CD4-positive, alpha-beta T cell (primary cell): ENCODE data around the gene TEKT3. TPM values are rescaled to one million over a fixed set of nuclear protein-coding genes. Genes with fewer than 3 reads are reported as not detected.

Source experiments
- ATAC-seq: fragments of 200-7000 bp; cut with Tn5 transposase; one replicate; pipeline ENCODE4 v1.10.0; 2022; ENCODE audit warnings: mild to moderate bottlenecking; ENCODE audit not compliant: poor library complexity
- CTCF ChIA-PET: fragments of 350-600 bp; sonication (Branson Sonifier 250); formaldehyde crosslinking; loops from one replicate; lab custom pipeline; 2021; ENCODE audit warnings: antibody characterized with exemption, inconsistent platforms; lab: Charles Lee
- POLR2A ChIA-PET: fragments of 350-600 bp; sonication (Branson Sonifier 250); formaldehyde crosslinking; loops from one replicate; lab custom pipeline; 2021; ENCODE audit warnings: antibody characterized with exemption, inconsistent platforms; lab: Charles Lee
- DNase-seq, 14 experiments: peaks; one replicate each; pipeline ENCODE4 v3.0.0-alpha.2; 2013 to 2020; ENCODE audit warnings: mixed read lengths in 2 of 14
- H3K27ac ChIP-seq, 2 donors: one replicate each; pipeline versions ENCODE4 v1.5.1 to v1.7.0; 2013; ENCODE audit warnings: low read length in 2 of 2, low read depth in 1 of 2, mild to moderate bottlenecking in 1 of 2
- H3K27me3 ChIP-seq, 2 experiments: 1 replicate in 1 of 2; 2 replicates in 1 of 2; pipeline versions ENCODE4 v1.6.1 to v1.7.0; 2013; ENCODE audit warnings: low read length in 2 of 2, control low read depth in 1 of 2, mild to moderate bottlenecking in 1 of 2, moderate library complexity in 1 of 2; ENCODE audit not compliant: insufficient read depth in 2 of 2, control insufficient read depth in 1 of 2
- H3K36me3 ChIP-seq: one replicate; pipeline ENCODE4 v1.6.1; 2013; ENCODE audit warnings: low read length, control low read depth; ENCODE audit not compliant: insufficient read depth
- H3K4me1 ChIP-seq: one replicate; pipeline ENCODE4 v1.6.1; 2013; ENCODE audit warnings: low read length, control low read depth; ENCODE audit not compliant: insufficient read depth
- H3K4me3 ChIP-seq: one replicate; pipeline ENCODE4 v1.5.1; 2013; ENCODE audit warnings: mild to moderate bottlenecking, low read length, moderate library complexity
- H3K9me3 ChIP-seq, 2 experiments: 1 replicate in 1 of 2; 2 replicates in 1 of 2; pipeline versions ENCODE4 v1.6.1 to v1.7.0; 2013; ENCODE audit warnings: low read length in 2 of 2, mild to moderate bottlenecking in 2 of 2, control low read depth in 1 of 2, moderate library complexity in 1 of 2; ENCODE audit not compliant: control insufficient read depth in 1 of 2, insufficient read depth in 1 of 2
- H3K27ac Mint-ChIP-seq: one replicate; pipeline ENCODE4 v1.8.0; 2020; ENCODE audit warnings: mixed read lengths
- H3K27me3 Mint-ChIP-seq: one replicate; pipeline ENCODE4 v1.8.0; 2021; ENCODE audit warnings: mixed read lengths
- H3K36me3 Mint-ChIP-seq: one replicate; pipeline ENCODE4 v1.8.0; 2021; ENCODE audit warnings: low read depth, mixed read lengths
- H3K4me1 Mint-ChIP-seq: one replicate; pipeline ENCODE4 v1.8.0; 2021; ENCODE audit warnings: low read depth, mixed read lengths
- H3K4me3 Mint-ChIP-seq: one replicate; pipeline ENCODE4 v1.8.0; 2020; ENCODE audit warnings: mild to moderate bottlenecking, mixed read lengths
- H3K9me3 Mint-ChIP-seq: one replicate; pipeline ENCODE4 v1.8.0; 2020; ENCODE audit warnings: mixed read lengths
- intact Hi-C, 2 experiments: fragments of 100-400 bp; cut with DNase I in 1 of 2; cut with micrococcal nuclease in 1 of 2; formaldehyde crosslinking; loops; one replicate each; pipeline versions ENCODE4 v1.15.1 to v1.9.0; 2023 to 2025; cut with DNase I, micrococcal nuclease
- total RNA-seq, 174 experiments: library from RNA in 2 of 174; stranded (reverse) in 2 of 174; gene quantifications; one replicate each; pipeline ENCODE4 v1.2.3 and lab custom pipeline; 2021 to 2026
- TF ChIP-seq, protein P1 (sequence below): fragments of 200-600 bp; IDR thresholded peaks from one replicate; pipeline ENCODE4 v1.8.0; 2022; ENCODE audit warnings: antibody characterized with exemption, mild to moderate bottlenecking

The TEKT3 gene
- total RNA-seq, 2 experiments from 2014 or later: not detected

DNA sequence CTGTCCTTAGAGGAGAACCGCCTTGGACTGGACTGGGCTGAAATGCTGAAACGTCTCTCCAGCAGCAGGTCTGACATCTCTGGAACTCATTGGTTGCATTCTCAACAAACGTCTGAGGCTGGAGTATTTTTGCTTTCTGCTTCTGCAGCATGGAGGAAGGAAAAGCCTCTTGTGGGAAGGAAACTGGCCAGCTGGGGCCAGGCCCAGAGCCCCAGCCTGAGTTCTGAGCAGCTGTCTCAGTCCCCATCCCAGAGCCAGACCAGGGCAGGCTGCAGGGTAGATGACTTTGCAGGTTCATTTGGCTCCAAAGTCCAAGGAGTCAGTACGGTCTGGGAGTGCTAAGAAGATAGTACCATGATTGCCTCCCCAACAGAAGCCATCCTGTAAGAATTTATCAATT is 18.3 kb downstream of the TEKT3 start:
- Histone ChIP-seq H3K4me1 (no peaks in the 10 kb centered on the region), H3K27ac (no peak overlapping the region), H3K4me3 (no peak overlapping the region), H3K9me3 (peaks cover 0 to 3% of the 10 kb centered on the region in 2 experiments), H3K36me3 (no peaks in the 10 kb centered on the region), H3K27me3 (peaks cover 0 to 4% of the 10 kb centered on the region in 2 experiments)
- no peaks in the 10 kb centered on the region for H3K4me1 Mint-ChIP-seq
- CTCF ChIA-PET: no interaction called here
- no peak for DNase-seq
- H3K9me3 Mint-ChIP-seq: no peaks in the 10 kb centered on the region
- H3K27me3 Mint-ChIP-seq: peaks cover 20% of the 10 kb centered on the region
- no peak overlapping the region for H3K27ac Mint-ChIP-seq
- H3K36me3 Mint-ChIP-seq: no peaks in the 10 kb centered on the region
- TF ChIP-seq, protein P1, sequence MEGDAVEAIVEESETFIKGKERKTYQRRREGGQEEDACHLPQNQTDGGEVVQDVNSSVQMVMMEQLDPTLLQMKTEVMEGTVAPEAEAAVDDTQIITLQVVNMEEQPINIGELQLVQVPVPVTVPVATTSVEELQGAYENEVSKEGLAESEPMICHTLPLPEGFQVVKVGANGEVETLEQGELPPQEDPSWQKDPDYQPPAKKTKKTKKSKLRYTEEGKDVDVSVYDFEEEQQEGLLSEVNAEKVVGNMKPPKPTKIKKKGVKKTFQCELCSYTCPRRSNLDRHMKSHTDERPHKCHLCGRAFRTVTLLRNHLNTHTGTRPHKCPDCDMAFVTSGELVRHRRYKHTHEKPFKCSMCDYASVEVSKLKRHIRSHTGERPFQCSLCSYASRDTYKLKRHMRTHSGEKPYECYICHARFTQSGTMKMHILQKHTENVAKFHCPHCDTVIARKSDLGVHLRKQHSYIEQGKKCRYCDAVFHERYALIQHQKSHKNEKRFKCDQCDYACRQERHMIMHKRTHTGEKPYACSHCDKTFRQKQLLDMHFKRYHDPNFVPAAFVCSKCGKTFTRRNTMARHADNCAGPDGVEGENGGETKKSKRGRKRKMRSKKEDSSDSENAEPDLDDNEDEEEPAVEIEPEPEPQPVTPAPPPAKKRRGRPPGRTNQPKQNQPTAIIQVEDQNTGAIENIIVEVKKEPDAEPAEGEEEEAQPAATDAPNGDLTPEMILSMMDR: no peak
- intact Hi-C loops: no loop called here
- H3K4me3 Mint-ChIP-seq: no peak overlapping the region
- POLR2A ChIA-PET: no interaction called here
- ATAC-seq: no peak

DNA sequence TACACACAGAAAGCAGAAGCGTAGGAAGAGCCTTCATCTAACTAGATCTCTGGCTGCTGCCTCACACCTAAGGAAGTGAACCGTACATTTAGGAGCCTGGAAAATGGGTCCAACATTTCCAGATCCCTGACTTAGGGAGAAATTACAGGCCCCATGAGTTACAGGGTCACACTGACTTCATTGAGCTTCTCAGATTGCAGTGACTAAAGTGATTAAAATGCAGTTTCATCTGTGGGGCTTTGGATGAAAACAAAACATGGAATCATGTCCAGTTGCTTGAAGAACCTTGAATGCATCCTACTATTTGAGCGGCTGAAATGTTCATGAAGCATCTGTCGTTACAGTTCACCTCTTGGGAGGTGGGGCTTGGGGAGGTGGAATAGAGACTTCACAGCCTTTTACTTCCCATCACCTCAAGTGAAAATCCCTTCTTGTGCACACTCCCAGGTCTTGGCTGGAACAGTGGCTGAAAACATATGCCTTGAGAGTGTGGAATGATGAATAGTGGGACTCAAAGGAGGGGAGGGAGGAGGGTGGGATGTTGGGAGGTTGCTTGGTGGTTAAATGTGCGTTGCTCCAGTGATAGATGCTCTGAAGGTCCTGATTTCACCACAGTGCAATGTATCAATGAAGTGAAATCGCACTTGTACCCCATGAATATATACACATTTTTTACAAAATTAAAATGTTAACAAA is 19.7 kb downstream of the TEKT3 start:
- H3K9me3 ChIP-seq: peaks cover 0 to 3% of the 10 kb centered on the region in 2 experiments
- H3K27ac ChIP-seq: no peak overlapping the region
- ChIA-PET CTCF (no interaction called here), POLR2A (no interaction called here)
- no peaks in the 10 kb centered on the region for H3K36me3 ChIP-seq
- Mint-ChIP-seq H3K27ac (no peak overlapping the region), H3K27me3 (peaks cover 24% of the 10 kb centered on the region), H3K36me3 (no peaks in the 10 kb centered on the region), H3K4me3 (no peak overlapping the region), H3K4me1 (no peaks in the 10 kb centered on the region), H3K9me3 (no peaks in the 10 kb centered on the region)
- ATAC-seq (no peak), DNase-seq (no peak)
- H3K4me3 ChIP-seq: no peak overlapping the region
- TF ChIP-seq, protein P1: no peak
- H3K4me1 ChIP-seq: no peaks in the 10 kb centered on the region
- intact Hi-C loops: no loop called here
- peaks cover 0 to 4% of the 10 kb centered on the region in 2 experiments for H3K27me3 ChIP-seq

DNA sequence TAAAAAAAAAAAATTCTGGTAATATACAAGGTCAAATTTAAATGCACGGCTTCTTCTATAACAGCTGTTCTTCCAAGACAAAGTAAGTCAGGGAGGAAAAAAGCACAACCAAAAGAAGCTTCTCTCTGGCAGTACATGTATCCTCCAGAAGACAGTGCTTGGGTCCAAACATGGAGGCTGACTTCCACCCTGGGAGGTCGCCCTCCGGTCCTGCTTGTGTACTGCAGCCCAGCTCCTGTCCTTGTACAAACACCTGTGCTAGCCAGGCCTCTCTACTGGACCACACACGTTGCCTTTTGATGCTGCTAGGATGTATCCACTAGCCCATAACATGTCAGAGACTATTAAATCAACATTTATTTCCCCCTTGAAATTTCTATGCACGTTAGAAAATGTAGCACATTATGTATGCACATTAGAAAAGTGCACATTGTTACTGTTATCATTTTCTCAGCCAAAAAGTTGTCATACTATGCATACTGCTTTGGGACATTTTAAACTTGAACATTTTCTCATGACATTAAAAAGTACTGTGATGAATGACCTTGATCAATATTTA is 21.9 kb downstream of the TEKT3 start:
- intact Hi-C loops: no loop called here
- Histone ChIP-seq H3K9me3 (peaks cover 0 to 3% of the 10 kb centered on the region in 2 experiments), H3K27ac (no peak overlapping the region), H3K27me3 (peaks cover 0 to 4% of the 10 kb centered on the region in 2 experiments), H3K36me3 (no peaks in the 10 kb centered on the region), H3K4me3 (no peak overlapping the region), H3K4me1 (no peaks in the 10 kb centered on the region)
- H3K4me1 Mint-ChIP-seq: no peaks in the 10 kb centered on the region
- H3K27ac Mint-ChIP-seq: no peak overlapping the region
- ATAC-seq (no peak), DNase-seq (no peak)
- H3K4me3 Mint-ChIP-seq: no peak overlapping the region
- POLR2A ChIA-PET: no interaction called here
- TF ChIP-seq, protein P1: no peak
- no peaks in the 10 kb centered on the region for H3K9me3 Mint-ChIP-seq
- CTCF ChIA-PET: no interaction called here
- peaks cover 22% of the 10 kb centered on the region for H3K27me3 Mint-ChIP-seq
- H3K36me3 Mint-ChIP-seq: no peaks in the 10 kb centered on the region
